Caco-2 (cell line): Measurements from ENCODE around the gene DCX. TPM values are rescaled to one million over a fixed set of nuclear protein-coding genes. Genes with fewer than 3 reads are reported as not detected.

Experiments
- BruUV-seq: library from RNA; stranded (reverse); fragments of 400-500 nt; replicated peaks from 2 replicates; lab custom pipeline; 2021; lab: Mats Ljungman, UMichigan
- CTCF ChIA-PET: fragments of 300-600 bp; sonication (Branson Sonifier 250); formaldehyde crosslinking; loops from one replicate; lab custom pipeline; 2022; ENCODE audit warnings: antibody characterized with exemption; lab: Charles Lee
- POLR2A ChIA-PET: fragments of 300-600 bp; sonication (Branson Sonifier 250); formaldehyde crosslinking; loops from one replicate; lab custom pipeline; 2022; ENCODE audit warnings: antibody characterized with exemption; lab: Charles Lee
- DNase-seq, 2 experiments: peaks; one replicate each; pipeline versions ENCODE4 v3.0.0 to v3.0.0-alpha.2; 2020 to 2022
- H3K27me3 ChIP-seq: replicated peaks from 2 replicates; pipeline ENCODE4 v1.6.0; 2011; ENCODE audit warnings: low read length; ENCODE audit not compliant: control insufficient read depth, insufficient read depth
- H3K36me3 ChIP-seq: 2 replicates; pipeline ENCODE4 v1.5.1; 2011; ENCODE audit warnings: low read length; ENCODE audit not compliant: control insufficient read depth, insufficient read depth
- H3K4me1 ChIP-seq: fragments of 250-450 bp; sonication (Bioruptor Pico); 2 replicates; pipeline ENCODE4 v1.5.1; 2020; ENCODE audit warnings: mild to moderate bottlenecking
- H3K4me3 ChIP-seq: 2 replicates; pipeline ENCODE4 v1.5.1; 2011; ENCODE audit warnings: low read depth, mild to moderate bottlenecking, control low read depth, low read length
- H3K9me3 ChIP-seq: fragments of 250-450 bp; sonication (Bioruptor Pico); 2 replicates; pipeline ENCODE4 v1.5.1; 2020; ENCODE audit warnings: mild to moderate bottlenecking, moderate library complexity
- H3K27ac Mint-ChIP-seq: one replicate; pipeline ENCODE4 v1.8.0; 2022; ENCODE audit warnings: mixed read lengths; ENCODE audit not compliant: unreplicated experiment
- H3K27me3 Mint-ChIP-seq: one replicate; pipeline ENCODE4 v1.8.0; 2022; ENCODE audit warnings: mixed read lengths; ENCODE audit not compliant: insufficient read depth, unreplicated experiment
- H3K36me3 Mint-ChIP-seq: one replicate; pipeline ENCODE4 v1.8.0; 2022; ENCODE audit warnings: mild to moderate bottlenecking, mixed read lengths; ENCODE audit not compliant: insufficient read depth, unreplicated experiment
- H3K4me1 Mint-ChIP-seq: one replicate; pipeline ENCODE4 v1.8.0; 2022; ENCODE audit warnings: low read depth, mixed read lengths; ENCODE audit not compliant: unreplicated experiment
- H3K4me3 Mint-ChIP-seq: one replicate; pipeline ENCODE4 v1.8.0; 2022; ENCODE audit warnings: mild to moderate bottlenecking, moderate library complexity, mixed read lengths; ENCODE audit not compliant: unreplicated experiment
- H3K9me3 Mint-ChIP-seq: one replicate; pipeline ENCODE4 v1.8.0; 2022; ENCODE audit warnings: mixed read lengths; ENCODE audit not compliant: unreplicated experiment
- CTCF ChIP-seq, 2 experiments: fragments of 200-600 bp in 1 of 2; IDR thresholded peaks; 1 replicate in 1 of 2; 2 replicates in 1 of 2; pipeline versions ENCODE4 v1.5.1 to v1.8.0; 2011 to 2022; ENCODE audit warnings: antibody characterized with exemption in 1 of 2, control low read depth in 1 of 2, inconsistent platforms in 1 of 2, low read depth in 1 of 2, low read length in 1 of 2, mild to moderate bottlenecking in 1 of 2, moderate library complexity in 1 of 2; ENCODE audit not compliant: insufficient read depth in 1 of 2, severe bottlenecking in 1 of 2, unreplicated experiment in 1 of 2
- intact Hi-C: fragments of 100-400 bp; cut with micrococcal nuclease; formaldehyde crosslinking; loops from one replicate; pipeline ENCODE4 v1.10.0; 2022; ENCODE audit not compliant: unreplicated experiment
- total RNA-seq: library from RNA; stranded (reverse); gene quantifications from 2 replicates; pipeline ENCODE4 v1.2.3, GENCODE V29; 2022

DCX gene
- total RNA-seq, 1 experiment from 2014 or later, result not detected

GRCh38 chrX:111262086-111262485, 149.9 kb downstream of the DCX start:
- Mint-ChIP-seq H3K4me1 (no peaks in the 10 kb centered on the region), H3K4me3 (no peak overlapping the region), H3K27me3 (peaks cover 10% of the 10 kb centered on the region), H3K9me3 (no peaks in the 10 kb centered on the region), H3K36me3 (no peaks in the 10 kb centered on the region), H3K27ac (no peak overlapping the region)
- BruUV-seq, result no TSS peak
- Histone ChIP-seq H3K9me3 (no peaks in the 10 kb centered on the region), H3K36me3 (no peaks in the 10 kb centered on the region), H3K27me3 (no peaks in the 10 kb centered on the region), H3K4me1 (no peaks in the 10 kb centered on the region), H3K4me3 (no peak overlapping the region)
- intact Hi-C loops, result no loop called here
- TF ChIP-seq CTCF (IDR thresholded peaks at IDR 0.05; ENCODE audit: insufficient read depth in 1 of 2, low read depth in 1 of 2, low read length in 1 of 2, severe bottlenecking in 1 of 2, unreplicated experiment in 1 of 2), result no peak
- no peak for DNase-seq
- POLR2A ChIA-PET, result no interaction called here
- CTCF ChIA-PET, result no interaction called here

- no peak for TF ChIP-seq CTCF (IDR thresholded peaks at IDR 0.05; ENCODE audit: insufficient read depth in 1 of 2, low read depth in 1 of 2, low read length in 1 of 2, severe bottlenecking in 1 of 2, unreplicated experiment in 1 of 2)
- no peaks in the 10 kb centered on the region for H3K36me3 ChIP-seq
- H3K4me3 Mint-ChIP-seq, result no peak overlapping the region
- H3K4me3 ChIP-seq, result no peak overlapping the region
- H3K9me3 ChIP-seq, result no peaks in the 10 kb centered on the region
- no peak overlapping the region for H3K27ac Mint-ChIP-seq
- no peaks in the 10 kb centered on the region for H3K4me1 Mint-ChIP-seq
- H3K36me3 Mint-ChIP-seq, result no peaks in the 10 kb centered on the region
- POLR2A ChIA-PET, result no interaction called here
- DNase-seq, result no peak
- no peaks in the 10 kb centered on the region for H3K9me3 Mint-ChIP-seq
- H3K4me1 ChIP-seq, result no peaks in the 10 kb centered on the region
- no TSS peak for BruUV-seq
- no peaks in the 10 kb centered on the region for H3K27me3 ChIP-seq
- intact Hi-C loops, result no loop called here
- peaks cover 4% of the 10 kb centered on the region for H3K27me3 Mint-ChIP-seq
- CTCF ChIA-PET, result no interaction called here
Observed at GRCh38 chrX:111260451-111260850, 151.5 kb downstream of the DCX start.

GRCh38 chrX:111259559-111259958, 152.4 kb downstream of the DCX start:
- H3K27me3 Mint-ChIP-seq, result peaks cover 4% of the 10 kb centered on the region
- no peak overlapping the region for H3K27ac Mint-ChIP-seq
- POLR2A ChIA-PET, result no interaction called here
- H3K4me1 Mint-ChIP-seq, result no peaks in the 10 kb centered on the region
- H3K4me3 Mint-ChIP-seq, result no peak overlapping the region
- no peaks in the 10 kb centered on the region for H3K9me3 Mint-ChIP-seq
- no peaks in the 10 kb centered on the region for H3K27me3 ChIP-seq
- TF ChIP-seq CTCF (IDR thresholded peaks at IDR 0.05; ENCODE audit: insufficient read depth in 1 of 2, low read depth in 1 of 2, low read length in 1 of 2, severe bottlenecking in 1 of 2, unreplicated experiment in 1 of 2), result no peak
- H3K4me1 ChIP-seq, result no peaks in the 10 kb centered on the region
- H3K9me3 ChIP-seq, result no peaks in the 10 kb centered on the region
- no peak for DNase-seq
- no peaks in the 10 kb centered on the region for H3K36me3 Mint-ChIP-seq
- no peak overlapping the region for H3K4me3 ChIP-seq
- CTCF ChIA-PET, result no interaction called here
- H3K36me3 ChIP-seq, result no peaks in the 10 kb centered on the region
- no TSS peak for BruUV-seq
- intact Hi-C loops, result no loop called here
